Mesothelial cell of epicardium (in vitro differentiated cells): Measurements from ENCODE around the gene ELMO1. TPM values are rescaled to one million over a fixed set of nuclear protein-coding genes. Genes with fewer than 3 reads are reported as not detected.
A peak's percentile ranks its signal among the peaks of the same experiment; 100 is the strongest.

Experiments
- DNase-seq, 2 experiments: peaks; one replicate each; pipeline ENCODE4 v3.0.0; 2021; ENCODE audit warnings: low spot score in 2 of 2; ENCODE audit not compliant: unreplicated experiment in 2 of 2
- H3K27ac Mint-ChIP-seq: 2 replicates; pipeline ENCODE4 v1.8.0; 2021; ENCODE audit warnings: mixed read lengths
- H3K27me3 Mint-ChIP-seq: 2 replicates; pipeline ENCODE4 v1.8.0; 2021; ENCODE audit warnings: low read depth, mixed read lengths
- H3K36me3 Mint-ChIP-seq: 2 replicates; pipeline ENCODE4 v1.8.0; 2021; ENCODE audit warnings: mixed read lengths
- H3K4me1 Mint-ChIP-seq: 2 replicates; pipeline ENCODE4 v1.8.0; 2021; ENCODE audit warnings: mixed read lengths
- H3K4me3 Mint-ChIP-seq: 2 replicates; pipeline ENCODE4 v1.8.0; 2021; ENCODE audit warnings: mild to moderate bottlenecking, moderate library complexity, mixed read lengths
- H3K9me3 Mint-ChIP-seq: 2 replicates; pipeline ENCODE4 v1.8.0; 2021; ENCODE audit warnings: mixed read lengths
- CTCF ChIP-seq: fragments of 200-600 bp; sonication (generic); IDR thresholded peaks from one replicate; pipeline ENCODE4 v1.5.0; 2021; ENCODE audit warnings: antibody characterized with exemption; ENCODE audit not compliant: unreplicated experiment
- total RNA-seq: library from RNA; stranded (reverse); gene quantifications from 3 replicates; pipeline ENCODE4 v1.2.1, GENCODE V29; 2021

ELMO1 gene
- total RNA-seq, 1 donor from 2014 or later = 9.6 TPM

- Mint-ChIP-seq H3K4me1 (peaks cover 23% of the 10 kb centered on the region), H3K9me3 (no peaks in the 10 kb centered on the region), H3K27me3 (no peaks in the 10 kb centered on the region), H3K4me3 (no peak overlapping the region), H3K27ac (no peak overlapping the region), H3K36me3 (no peaks in the 10 kb centered on the region)
- no peak for DNase-seq
- TF ChIP-seq CTCF = no peak
Measured at GRCh38 chr7:37357637-37357996, 91.0 kb downstream of the ELMO1 start.

- TF ChIP-seq CTCF = no peak
- DNase-seq = no peak
- Mint-ChIP-seq H3K27me3 (no peaks in the 10 kb centered on the region), H3K27ac (no peak overlapping the region), H3K4me3 (no peak overlapping the region), H3K4me1 (peaks cover 23% of the 10 kb centered on the region), H3K36me3 (no peaks in the 10 kb centered on the region), H3K9me3 (no peaks in the 10 kb centered on the region)
Measured at GRCh38 chr7:37356911-37357636, 91.6 kb downstream of the ELMO1 start.

GRCh38 chr7:37354656-37355131, 94.0 kb downstream of the ELMO1 start:
- H3K9me3 Mint-ChIP-seq = no peaks in the 10 kb centered on the region

GRCh38 chr7:37353949-37354655, 94.6 kb downstream of the ELMO1 start:
- no peaks in the 10 kb centered on the region for H3K36me3 Mint-ChIP-seq
- no peak for TF ChIP-seq CTCF
- H3K9me3 Mint-ChIP-seq = no peaks in the 10 kb centered on the region
- H3K4me1 Mint-ChIP-seq = peaks cover 20% of the 10 kb centered on the region
- DNase-seq = no peak
- H3K27me3 Mint-ChIP-seq = no peaks in the 10 kb centered on the region
- no peak overlapping the region for H3K4me3 Mint-ChIP-seq
- peak overlapping the region; percentile 72 for H3K27ac Mint-ChIP-seq

More at GRCh38 chr7:37354656-37355131, 94.0 kb downstream of the ELMO1 start:
- peak overlapping the region; percentile 72 for H3K27ac Mint-ChIP-seq
- no peak for TF ChIP-seq CTCF
- peaks cover 20% of the 10 kb centered on the region for H3K4me1 Mint-ChIP-seq
- no peaks in the 10 kb centered on the region for H3K36me3 Mint-ChIP-seq
- H3K4me3 Mint-ChIP-seq = no peak overlapping the region
- no peak for DNase-seq
- no peaks in the 10 kb centered on the region for H3K27me3 Mint-ChIP-seq

- Mint-ChIP-seq H3K27ac (no peak overlapping the region), H3K9me3 (no peaks in the 10 kb centered on the region), H3K4me1 (peaks cover 18% of the 10 kb centered on the region), H3K36me3 (no peaks in the 10 kb centered on the region), H3K27me3 (no peaks in the 10 kb centered on the region), H3K4me3 (no peak overlapping the region)
- TF ChIP-seq CTCF = no peak
- no peak for DNase-seq
Measured at GRCh38 chr7:37352974-37353948, 95.4 kb downstream of the ELMO1 start.
